Measurements from ENCODE around the gene PFKM.
"Not testable (repeated sequence)": the region's sequence is repeated elsewhere in the genome, so short reads cannot be mapped to it uniquely, and the experiment has no call there.

PFKM gene

DNA sequence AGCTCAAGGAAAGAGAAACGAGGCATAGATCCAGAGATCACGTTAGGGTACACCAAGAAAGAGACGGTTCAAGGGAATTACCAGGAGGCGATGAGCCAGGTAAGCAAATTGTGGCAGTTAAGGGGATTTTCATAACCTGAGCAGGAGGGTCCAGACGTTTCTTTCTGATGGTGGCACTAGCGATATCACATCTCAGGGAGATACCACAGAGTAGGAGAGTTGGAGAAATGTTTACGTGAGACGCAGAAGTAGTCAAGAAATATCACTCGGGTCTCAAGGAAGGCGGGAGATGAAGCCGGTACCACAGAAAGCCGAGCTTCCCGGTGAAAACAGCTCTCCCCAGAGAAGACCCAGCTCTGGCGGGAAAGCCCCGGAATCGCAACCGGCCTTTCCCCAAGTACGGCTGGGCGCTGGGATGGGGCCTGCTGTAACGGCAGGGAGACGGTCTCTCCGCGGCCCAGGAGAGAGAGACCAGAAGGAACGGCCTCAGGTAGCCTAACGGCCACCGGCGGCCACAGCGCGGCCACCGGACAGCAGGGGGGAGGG, 13.8 kb upstream of the PFKM start:
- H3K27me3 ChIP-seq = peaks cover 27% of the 10 kb centered on the region
- peak overlapping the region; percentile 86 for H3K27ac ChIP-seq
- peak overlapping the region; percentile 90 to 94 for H3K4me3 ChIP-seq (ENCODE audit: low read depth in 1 of 2, low read length in 1 of 2)
- peaks cover 13 to 18% of the 10 kb centered on the region in 2 experiments for H3K4me1 ChIP-seq (ENCODE audit: control insufficient read depth in 1 of 2, insufficient read depth in 1 of 2, low read depth in 1 of 2, low read length in 1 of 2)
- H3K9me3 ChIP-seq = no peaks in the 10 kb centered on the region
- peaks cover 4% of the 10 kb centered on the region for H3K36me3 ChIP-seq
- TF ChIP-seq, protein P1, sequence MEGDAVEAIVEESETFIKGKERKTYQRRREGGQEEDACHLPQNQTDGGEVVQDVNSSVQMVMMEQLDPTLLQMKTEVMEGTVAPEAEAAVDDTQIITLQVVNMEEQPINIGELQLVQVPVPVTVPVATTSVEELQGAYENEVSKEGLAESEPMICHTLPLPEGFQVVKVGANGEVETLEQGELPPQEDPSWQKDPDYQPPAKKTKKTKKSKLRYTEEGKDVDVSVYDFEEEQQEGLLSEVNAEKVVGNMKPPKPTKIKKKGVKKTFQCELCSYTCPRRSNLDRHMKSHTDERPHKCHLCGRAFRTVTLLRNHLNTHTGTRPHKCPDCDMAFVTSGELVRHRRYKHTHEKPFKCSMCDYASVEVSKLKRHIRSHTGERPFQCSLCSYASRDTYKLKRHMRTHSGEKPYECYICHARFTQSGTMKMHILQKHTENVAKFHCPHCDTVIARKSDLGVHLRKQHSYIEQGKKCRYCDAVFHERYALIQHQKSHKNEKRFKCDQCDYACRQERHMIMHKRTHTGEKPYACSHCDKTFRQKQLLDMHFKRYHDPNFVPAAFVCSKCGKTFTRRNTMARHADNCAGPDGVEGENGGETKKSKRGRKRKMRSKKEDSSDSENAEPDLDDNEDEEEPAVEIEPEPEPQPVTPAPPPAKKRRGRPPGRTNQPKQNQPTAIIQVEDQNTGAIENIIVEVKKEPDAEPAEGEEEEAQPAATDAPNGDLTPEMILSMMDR (IDR thresholded peaks at IDR 0.05) = no peak

DNA sequence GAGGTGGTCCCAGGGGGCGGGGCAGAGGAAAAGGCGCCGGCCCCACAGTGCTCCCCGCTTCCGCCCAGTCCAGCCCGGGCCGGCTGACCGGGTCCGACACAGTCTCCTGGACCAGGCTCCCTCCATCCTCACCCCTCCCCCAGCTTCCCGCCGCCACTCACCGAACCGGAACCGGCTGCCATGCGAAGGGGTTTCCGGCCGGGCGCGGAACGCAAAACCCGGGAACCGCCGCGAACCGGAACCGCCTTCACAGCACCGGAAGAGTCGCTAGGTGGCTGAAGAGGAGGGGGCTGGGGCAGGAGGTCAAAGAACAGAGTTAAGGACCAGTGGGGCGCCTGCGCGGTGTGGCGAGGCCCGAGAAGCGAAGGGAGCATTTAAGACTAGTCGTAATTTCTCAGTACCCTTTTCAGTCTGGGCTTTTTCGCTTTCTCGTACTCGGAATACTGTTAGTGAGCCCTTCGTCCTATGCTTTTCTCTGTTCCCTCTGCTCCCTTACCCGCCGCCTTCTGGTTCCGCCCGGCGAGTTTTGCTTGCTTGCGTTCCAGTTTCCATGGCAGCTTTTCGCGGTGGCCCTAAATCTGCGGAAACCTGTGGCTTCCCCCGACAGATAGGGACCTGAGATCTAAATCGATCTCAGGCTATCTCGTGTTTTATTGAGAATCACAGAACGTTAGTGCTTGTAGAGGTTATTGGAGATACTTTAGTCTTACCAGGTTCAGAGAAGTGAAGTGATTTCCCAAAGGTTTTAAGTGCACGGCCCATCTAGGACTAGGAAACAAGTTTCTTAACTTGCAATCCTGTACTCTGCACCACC, 13.1 kb upstream of the PFKM start, which contains the start of gene SENP1:
Gene SENP1 (minus strand): TSS at position 213 of the 814 bp plus-strand sequence. CDS start 4,607 bp downstream, outside the sequence.
- peaks cover 4% of the 10 kb centered on the region for H3K36me3 ChIP-seq
- TF ChIP-seq, protein P1 (IDR thresholded peaks at IDR 0.05) = peak; percentile 45
- no peaks in the 10 kb centered on the region for H3K9me3 ChIP-seq
- H3K4me3 ChIP-seq (ENCODE audit: low read depth in 1 of 2, low read length in 1 of 2) = peak within 1 kb of the TSS; percentile 90 to 94
- peaks cover 34% of the 10 kb centered on the region for H3K27me3 ChIP-seq
- H3K4me1 ChIP-seq (ENCODE audit: control insufficient read depth in 1 of 2, insufficient read depth in 1 of 2, low read depth in 1 of 2, low read length in 1 of 2) = peaks cover 13 to 18% of the 10 kb centered on the region in 2 experiments
- peak within 1 kb of the TSS; percentile 86 for H3K27ac ChIP-seq

DNA sequence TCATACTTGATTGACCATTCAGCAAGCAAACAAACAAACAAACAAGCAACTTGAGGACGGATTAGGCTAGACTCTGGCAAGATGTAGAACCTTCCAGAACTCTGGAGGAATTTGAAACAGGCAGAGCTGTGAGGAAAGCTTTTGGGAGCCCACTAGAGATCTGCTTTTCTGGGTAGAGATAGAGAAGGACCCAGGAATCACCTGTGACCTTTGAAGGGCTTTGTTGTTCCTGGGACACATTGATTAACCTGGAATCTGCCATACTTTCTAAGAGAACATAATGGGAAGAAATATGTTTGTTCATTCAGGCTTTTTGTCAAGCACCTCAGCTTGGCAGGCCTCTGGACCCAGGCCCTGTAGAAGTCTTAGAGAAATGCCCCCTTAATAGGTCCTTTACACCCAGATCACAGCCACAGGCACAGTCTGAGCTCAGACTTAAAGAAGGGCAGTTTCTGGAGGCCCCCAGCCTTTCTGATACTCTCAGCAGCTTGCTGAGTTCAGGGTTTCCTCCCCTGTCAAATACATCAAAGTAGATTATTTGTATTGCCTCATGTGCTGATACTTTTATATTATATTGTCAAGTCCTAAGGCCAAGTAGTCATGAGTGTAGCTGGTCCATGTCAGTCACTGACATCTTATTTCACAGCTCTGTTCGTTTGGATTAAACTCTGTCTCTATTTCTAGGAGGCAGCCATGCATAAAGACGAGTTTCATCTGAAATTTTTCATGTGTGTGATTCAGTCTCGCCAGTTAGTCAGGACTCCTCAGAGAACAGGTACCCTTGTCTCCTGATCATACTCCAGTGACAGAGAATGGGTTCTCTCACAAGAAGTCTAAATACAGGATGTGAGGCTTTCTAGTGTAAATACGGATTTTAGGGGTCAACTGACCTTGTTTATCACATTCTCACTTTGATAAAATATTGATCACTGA, 12.2 kb upstream of the PFKM start:
- Histone ChIP-seq H3K4me1 (ENCODE audit: control insufficient read depth in 1 of 2, insufficient read depth in 1 of 2, low read depth in 1 of 2, low read length in 1 of 2) (peaks cover 13 to 18% of the 10 kb centered on the region in 2 experiments), H3K27me3 (peaks cover 42% of the 10 kb centered on the region)

DNA sequence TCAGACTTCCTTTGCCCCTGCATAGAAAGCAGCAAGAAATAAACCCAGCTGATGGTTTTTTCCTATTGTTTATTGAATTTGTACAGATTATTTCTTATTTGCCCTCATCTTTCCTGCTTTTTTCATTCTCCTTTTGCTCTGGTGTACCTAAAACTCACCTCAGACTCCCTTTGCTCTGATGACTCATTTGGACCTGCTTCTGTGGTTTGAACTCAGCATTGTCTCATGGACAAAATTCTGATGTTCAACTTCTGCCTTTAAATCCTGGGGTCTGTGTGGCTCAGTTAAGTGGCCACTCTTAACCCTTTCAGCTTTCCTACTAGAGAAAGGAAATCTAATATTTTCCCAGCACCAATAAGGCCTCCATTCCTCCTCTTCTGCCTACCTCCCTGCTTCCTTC, 9.7 kb upstream of the PFKM start:
- TF ChIP-seq, protein P1 (IDR thresholded peaks at IDR 0.05) = no peak
- Histone ChIP-seq H3K9me3 (no peaks in the 10 kb centered on the region), H3K27me3 (peaks cover 52% of the 10 kb centered on the region)

More for the DNA sequence above, 12.2 kb upstream of the PFKM start:
- Histone ChIP-seq H3K4me3 (ENCODE audit: low read depth in 1 of 2, low read length in 1 of 2) (peak overlapping the region; percentile 90 to 94), H3K27ac (peak overlapping the region; percentile 86), H3K36me3 (no peaks in the 10 kb centered on the region), H3K9me3 (no peaks in the 10 kb centered on the region)
- TF ChIP-seq, protein P1 (IDR thresholded peaks at IDR 0.05) = no peak

DNA sequence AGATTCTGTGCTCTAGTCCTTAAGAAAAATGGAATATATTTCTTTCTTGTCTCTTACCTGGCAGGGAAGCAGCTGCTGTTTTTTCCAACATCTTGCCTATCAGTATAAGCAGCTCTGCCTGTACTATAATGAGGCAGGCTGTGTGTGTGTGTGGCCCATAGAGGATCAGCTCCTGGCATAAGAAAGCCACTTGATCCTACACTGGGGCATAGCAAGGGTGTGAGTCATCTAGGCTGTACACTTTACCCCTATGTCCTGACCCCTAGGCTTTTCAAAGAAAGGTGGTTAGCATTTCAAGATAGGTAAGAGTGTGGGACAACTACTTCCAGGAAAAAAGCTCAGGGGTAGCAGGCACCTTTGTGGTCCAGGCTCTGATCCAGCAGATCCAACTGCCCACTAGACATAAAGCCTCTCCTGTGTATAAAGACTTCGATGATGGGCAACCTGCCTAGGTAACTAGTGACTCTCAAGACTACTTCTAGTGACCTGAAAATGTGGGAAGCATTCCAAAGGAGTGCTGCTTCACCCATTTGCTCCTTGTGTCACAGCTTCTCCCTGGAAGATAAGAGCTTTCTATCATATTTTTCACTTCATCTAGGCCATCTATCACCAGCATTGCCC, 8.4 kb upstream of the PFKM start:
- Histone ChIP-seq H3K4me1 (ENCODE audit: control insufficient read depth in 1 of 2, insufficient read depth in 1 of 2, low read depth in 1 of 2, low read length in 1 of 2) (peaks cover 7 to 8% of the 10 kb centered on the region in 2 experiments), H3K4me3 (ENCODE audit: low read depth in 1 of 2, low read length in 1 of 2) (no peak overlapping the region), H3K36me3 (no peaks in the 10 kb centered on the region), H3K9me3 (no peaks in the 10 kb centered on the region), H3K27ac (no peak overlapping the region), H3K27me3 (peaks cover 63% of the 10 kb centered on the region)
- TF ChIP-seq, protein P1 (IDR thresholded peaks at IDR 0.05) = no peak

More for the DNA sequence above, 9.7 kb upstream of the PFKM start:
- Histone ChIP-seq H3K36me3 (no peaks in the 10 kb centered on the region), H3K27ac (no peak overlapping the region), H3K4me1 (ENCODE audit: control insufficient read depth in 1 of 2, insufficient read depth in 1 of 2, low read depth in 1 of 2, low read length in 1 of 2) (peaks cover 13 to 17% of the 10 kb centered on the region in 2 experiments), H3K4me3 (ENCODE audit: low read depth in 1 of 2, low read length in 1 of 2) (no peak overlapping the region)

DNA sequence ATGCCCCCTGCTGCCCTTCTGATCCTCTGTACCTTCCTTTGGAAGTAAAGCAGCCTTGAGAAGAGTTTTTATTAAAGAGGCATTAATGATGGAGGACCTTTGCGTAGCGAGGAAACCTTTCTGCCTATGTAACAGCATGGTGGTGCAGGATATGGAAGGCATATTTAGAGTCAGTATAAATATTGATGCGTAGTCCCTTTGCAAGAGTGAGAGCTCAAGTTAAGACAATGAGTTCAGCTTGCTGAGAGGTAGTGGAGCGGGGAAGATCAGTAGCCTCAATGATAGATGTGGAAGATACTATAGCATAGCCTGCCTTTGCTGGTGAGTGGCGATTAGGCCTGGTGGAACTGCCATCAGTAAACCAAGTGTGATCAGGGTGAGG, 7.9 kb upstream of the PFKM start:
- H3K4me1 ChIP-seq (ENCODE audit: control insufficient read depth in 1 of 2, insufficient read depth in 1 of 2, low read depth in 1 of 2, low read length in 1 of 2); H3K27ac ChIP-seq; H3K36me3 ChIP-seq; H3K9me3 ChIP-seq; H3K4me3 ChIP-seq (ENCODE audit: low read depth in 1 of 2, low read length in 1 of 2): not testable (repeated sequence)
- peaks cover 65% of the 10 kb centered on the region for H3K27me3 ChIP-seq
